Measurements from ENCODE around the gene TARS3. TPM values are rescaled to one million over a fixed set of nuclear protein-coding genes. Genes with fewer than 3 reads are reported as not detected.

Gene TARS3
- total and polyA plus RNA-seq, 7 experiments from 2014 or later = 10.2 to 42.6 (median 22.7) TPM

Other genes starting within 250 kb of the TARS3 start
- gene PCSK6, start 234.8 kb downstream of the TARS3 start, total RNA-seq = 1 to 10 TPM in 2 of 5 experiments, under 1 TPM in 2, not detected in 1; 0.54 to 3.0 (median 1.3) TPM
- gene PCSK6, start 234.8 kb downstream of the TARS3 start, polyA plus RNA-seq = under 1 TPM; 0.12 to 0.39 TPM
- gene TM2D3, start 72.1 kb downstream of the TARS3 start, total RNA-seq = 100 to 1,000 TPM in 1 of 5 experiments, 10 to 100 TPM in 4; 54.4 to 105 (median 87.9) TPM
- gene TM2D3, start 72.1 kb downstream of the TARS3 start, polyA plus RNA-seq = 10 to 100 TPM; 42.8 to 49.2 TPM
- gene OR4F6, start 79.0 kb upstream of the TARS3 start, total RNA-seq = not detected
- not detected for gene OR4F6, start 79.0 kb upstream of the TARS3 start, polyA plus RNA-seq
- under 1 TPM in 1 of 5 experiments, not detected in 4; 0.16 TPM for gene OR4F15, start 87.7 kb upstream of the TARS3 start, total RNA-seq
- not detected for gene OR4F15, start 87.7 kb upstream of the TARS3 start, polyA plus RNA-seq